ENCODE data around the gene TRIM32.

GRCh38 chr9:116697887-116698286 lies 10.8 kb downstream of the TRIM32 start:
- no peak for TF ChIP-seq CTCF (IDR thresholded peaks at IDR 0.05)
- TF ChIP-seq TP53 (CRISPR knock-in tag; IDR thresholded peaks at IDR 0.05): no peak
- TF ChIP-seq MAFK (IDR thresholded peaks at IDR 0.05; ENCODE audit: partially characterized antibody): no peak
- TF ChIP-seq NR3C1 (IDR thresholded peaks at IDR 0.05): no peak
- no peak for TF ChIP-seq PBX3 (IDR thresholded peaks at IDR 0.05)
- no peak for TF ChIP-seq CBX8 (IDR thresholded peaks at IDR 0.05)
- no peak for TF ChIP-seq BCL3 (IDR thresholded peaks at IDR 0.05)
- TF ChIP-seq BHLHE40 (IDR thresholded peaks at IDR 0.05; ENCODE audit: low read depth, low read length): no peak
- no peak for TF ChIP-seq POLR2A (IDR thresholded peaks at IDR 0.05; ENCODE audit: low read length)
